COLO668 (cell line): ENCODE measurements around the gene KMT2B.
"Not testable (repeated sequence)": the region's sequence is repeated elsewhere in the genome, so short reads cannot be mapped to it uniquely, and the experiment has no call there.

Experiments
- DNase-seq: peaks from one replicate; lab custom pipeline; 2025; ENCODE audit not compliant: unreplicated experiment; lab: John Stamatoyannopoulos, UW

The KMT2B gene

GRCh38 chr19:35710784-35711723 lies 6.7 kb upstream of the KMT2B start:
- no peak for DNase-seq

GRCh38 chr19:35712567-35713505 lies 5.0 kb upstream of the KMT2B start:
- DNase-seq = no peak

- DNase-seq = no peak
Measured at GRCh38 chr19:35713506-35713850, 4.3 kb upstream of the KMT2B start.

GRCh38 chr19:35713904-35714495 lies 3.8 kb upstream of the KMT2B start:
- no peak for DNase-seq

GRCh38 chr19:35714601-35715354 lies 3.0 kb upstream of the KMT2B start:
- no peak for DNase-seq

- DNase-seq = no peak
Measured at GRCh38 chr19:35715355-35715809, 2.4 kb upstream of the KMT2B start.

- DNase-seq = peak; percentile 68
Measured at GRCh38 chr19:35715981-35716800, 1.6 kb upstream of the KMT2B start.

- peak; percentile 87 for DNase-seq
Measured at GRCh38 chr19:35716801-35717664, 770 bp upstream of the KMT2B start.

GRCh38 chr19:35718345-35719041 lies 690 bp downstream of the KMT2B start:
- peak; percentile 33 for DNase-seq

GRCh38 chr19:35719402-35720162 lies 1.8 kb downstream of the KMT2B start:
- DNase-seq = no peak

- DNase-seq = no peak
Measured at GRCh38 chr19:35720163-35720524, 2.3 kb downstream of the KMT2B start.

- DNase-seq = no peak
Measured at GRCh38 chr19:35720648-35721047, 2.8 kb downstream of the KMT2B start.

- no peak for DNase-seq
Measured at GRCh38 chr19:35721374-35721773, 3.6 kb downstream of the KMT2B start.

GRCh38 chr19:35722461-35722860 lies 4.7 kb downstream of the KMT2B start:
- no peak for DNase-seq

GRCh38 chr19:35722897-35723296 lies 5.1 kb downstream of the KMT2B start:
- no peak for DNase-seq

- no peak for DNase-seq
Measured at GRCh38 chr19:35723671-35724070, 5.9 kb downstream of the KMT2B start.

GRCh38 chr19:35724132-35724531 lies 6.3 kb downstream of the KMT2B start:
- DNase-seq = not testable (repeated sequence)

GRCh38 chr19:35724560-35724959 lies 6.8 kb downstream of the KMT2B start:
- DNase-seq = no peak
